Immature natural killer cell (primary cell): ENCODE data around the gene SAMD1. TPM values are rescaled to one million over a fixed set of nuclear protein-coding genes. Genes with fewer than 3 reads are reported as not detected.

Source experiments
- DNase-seq, 3 donors: peaks; one replicate each; pipeline ENCODE4 v3.0.0; 2022; ENCODE audit warnings: mixed read lengths in 1 of 3
- H3K27ac Mint-ChIP-seq, 6 donors: one replicate each; pipeline ENCODE4 v1.8.0; 2020; ENCODE audit warnings: mixed read lengths in 6 of 6, mild to moderate bottlenecking in 5 of 6, inconsistent platforms in 4 of 6, moderate library complexity in 3 of 6
- H3K27me3 Mint-ChIP-seq, 3 donors: one replicate each; pipeline ENCODE4 v1.8.0; 2020 to 2021; ENCODE audit warnings: low read depth in 3 of 3, mild to moderate bottlenecking in 3 of 3, mixed read lengths in 3 of 3, moderate library complexity in 3 of 3, inconsistent platforms in 1 of 3
- H3K36me3 Mint-ChIP-seq, 3 donors: one replicate each; pipeline ENCODE4 v1.8.0; 2020; ENCODE audit warnings: mixed read lengths in 3 of 3, inconsistent platforms in 2 of 3, mild to moderate bottlenecking in 2 of 3
- H3K4me1 Mint-ChIP-seq, 2 donors: one replicate each; pipeline ENCODE4 v1.8.0; 2020; ENCODE audit warnings: inconsistent platforms in 2 of 2, mild to moderate bottlenecking in 2 of 2, mixed read lengths in 2 of 2, moderate library complexity in 1 of 2
- H3K4me3 Mint-ChIP-seq, 5 donors: one replicate each; pipeline ENCODE4 v1.8.0; 2020; ENCODE audit warnings: mild to moderate bottlenecking in 5 of 5, mixed read lengths in 5 of 5, inconsistent platforms in 3 of 5, moderate library complexity in 3 of 5
- H3K9me3 Mint-ChIP-seq, 6 donors: one replicate each; pipeline ENCODE4 v1.8.0; 2020; ENCODE audit warnings: mild to moderate bottlenecking in 6 of 6, mixed read lengths in 6 of 6, inconsistent platforms in 4 of 6, moderate library complexity in 3 of 6
- polyA plus RNA-seq, 3 donors: library from polyadenylated mRNA; unstranded; fragments of 300-500 nt; fragmentation: Illumina TruSeq; gene quantifications; one replicate each; pipeline ENCODE4 v1.2.3, GENCODE V29; 2021

Gene SAMD1
- polyA plus RNA-seq, 3 donors from 2014 or later = 1.6 to 3.1 TPM; not detected in 1

GRCh38 chr19:14118165-14119051 is 27.9 kb upstream of the SAMD1 start:
- Mint-ChIP-seq H3K27me3 (peaks cover 5 to 9% (median 7%) of the 10 kb centered on the region in 3 donors), H3K36me3 (no peaks in the 10 kb centered on the region), H3K9me3 (peaks cover 0 to 1% (median 0%) of the 10 kb centered on the region in 6 donors), H3K4me3 (peak overlapping the region; percentile 94 to 98 (median 96)), H3K27ac (peak overlapping the region; percentile 97 to 100 (median 100)), H3K4me1 (peaks cover 29 to 31% of the 10 kb centered on the region in 2 donors)
- DNase-seq = peak; percentile 64 to 71 (median 69)

GRCh38 chr19:14117668-14118164 is 27.2 kb upstream of the SAMD1 start, which contains the start of gene PRKACA:
TSS of gene PRKACA (minus strand) at chr19:14117762. CDS start at chr19:14117547, 215 bp downstream.
- no peaks in the 10 kb centered on the region for H3K36me3 Mint-ChIP-seq
- H3K27ac Mint-ChIP-seq = peak within 1 kb of the TSS; percentile 97 to 100 (median 100)
- peaks cover 5 to 9% (median 7%) of the 10 kb centered on the region in 3 donors for H3K27me3 Mint-ChIP-seq
- DNase-seq = peak; percentile 99
- H3K4me3 Mint-ChIP-seq = peak within 1 kb of the TSS; percentile 94 to 98 (median 96)
- peaks cover 0 to 1% (median 0%) of the 10 kb centered on the region in 6 donors for H3K9me3 Mint-ChIP-seq
- H3K4me1 Mint-ChIP-seq = peaks cover 29 to 32% of the 10 kb centered on the region in 2 donors

- Mint-ChIP-seq H3K9me3 (peaks cover 0 to 1% (median 0%) of the 10 kb centered on the region in 6 donors), H3K27me3 (peaks cover 5 to 9% (median 7%) of the 10 kb centered on the region in 3 donors), H3K27ac (peak overlapping the region in 5 of 6 donors; percentile 77 to 91 (median 84)), H3K4me3 (peak overlapping the region; percentile 74 to 92 (median 88)), H3K36me3 (no peaks in the 10 kb centered on the region), H3K4me1 (peaks cover 29 to 32% of the 10 kb centered on the region in 2 donors)
- peak in 1 of 3 donors; percentile 14 for DNase-seq
Measured at GRCh38 chr19:14116918-14117578, 26.5 kb upstream of the SAMD1 start.

- H3K9me3 Mint-ChIP-seq = peaks cover 0 to 1% (median 0%) of the 10 kb centered on the region in 6 donors
- H3K4me1 Mint-ChIP-seq = peaks cover 29 to 32% of the 10 kb centered on the region in 2 donors
- peaks cover 5 to 9% (median 7%) of the 10 kb centered on the region in 3 donors for H3K27me3 Mint-ChIP-seq
- peak overlapping the region; percentile 22 to 91 (median 78) for H3K27ac Mint-ChIP-seq
- DNase-seq = no peak
- peak overlapping the region; percentile 74 to 92 (median 88) for H3K4me3 Mint-ChIP-seq
- H3K36me3 Mint-ChIP-seq = no peaks in the 10 kb centered on the region
Measured at GRCh38 chr19:14116525-14116917, 26.0 kb upstream of the SAMD1 start.

- peaks cover 29 to 32% of the 10 kb centered on the region in 2 donors for H3K4me1 Mint-ChIP-seq
- no peaks in the 10 kb centered on the region for H3K36me3 Mint-ChIP-seq
Measured at GRCh38 chr19:14115756-14116155, 25.2 kb upstream of the SAMD1 start.

GRCh38 chr19:14114854-14115253 is 24.3 kb upstream of the SAMD1 start:
- H3K9me3 Mint-ChIP-seq = peaks cover 0 to 1% (median 0%) of the 10 kb centered on the region in 6 donors
- H3K4me1 Mint-ChIP-seq = peaks cover 29 to 32% of the 10 kb centered on the region in 2 donors
- H3K36me3 Mint-ChIP-seq = no peaks in the 10 kb centered on the region
- H3K27ac Mint-ChIP-seq = peak overlapping the region in 1 of 6 donors; percentile 40
- peaks cover 5 to 9% (median 7%) of the 10 kb centered on the region in 3 donors for H3K27me3 Mint-ChIP-seq
- peak overlapping the region in 2 of 5 donors; percentile 33 to 35 for H3K4me3 Mint-ChIP-seq
- peak; percentile 40 to 43 (median 42) for DNase-seq

More at GRCh38 chr19:14115756-14116155, 25.2 kb upstream of the SAMD1 start:
- DNase-seq = no peak
- peaks cover 0 to 1% (median 0%) of the 10 kb centered on the region in 6 donors for H3K9me3 Mint-ChIP-seq
- H3K27me3 Mint-ChIP-seq = peaks cover 5 to 9% (median 7%) of the 10 kb centered on the region in 3 donors
- H3K4me3 Mint-ChIP-seq = peak overlapping the region; percentile 74 to 92 (median 88)
- peak overlapping the region in 3 of 6 donors; percentile 24 to 77 (median 34) for H3K27ac Mint-ChIP-seq

DNA sequence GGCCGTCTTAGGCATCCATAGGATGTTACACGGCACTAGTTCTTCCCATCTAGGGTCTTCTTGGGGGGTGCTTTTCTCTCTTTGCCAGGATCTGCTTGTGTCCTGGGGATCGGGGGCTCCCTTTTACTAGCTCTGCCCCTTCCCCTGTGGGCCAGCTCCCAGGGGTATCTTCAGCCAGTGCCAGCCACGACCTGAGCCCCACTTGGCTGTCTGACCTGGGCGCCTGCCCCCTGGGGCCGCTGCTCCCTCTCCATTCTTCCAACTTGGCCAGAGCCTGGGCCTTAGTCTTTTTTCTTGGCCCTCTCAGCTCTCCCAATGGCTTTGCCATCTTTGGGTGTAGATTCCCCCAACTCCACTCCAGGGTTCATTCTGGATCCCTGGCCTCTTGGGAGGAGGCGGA is 23.9 kb upstream of the SAMD1 start:
- H3K36me3 Mint-ChIP-seq = no peaks in the 10 kb centered on the region
- H3K27me3 Mint-ChIP-seq = peaks cover 5 to 9% (median 7%) of the 10 kb centered on the region in 3 donors
- H3K4me1 Mint-ChIP-seq = peaks cover 29 to 32% of the 10 kb centered on the region in 2 donors
- DNase-seq = no peak
- no peak overlapping the region for H3K4me3 Mint-ChIP-seq
- peaks cover 0 to 1% (median 0%) of the 10 kb centered on the region in 6 donors for H3K9me3 Mint-ChIP-seq
- H3K27ac Mint-ChIP-seq = peak overlapping the region in 1 of 6 donors; percentile 40

GRCh38 chr19:14113762-14114414 is 23.3 kb upstream of the SAMD1 start:
- Mint-ChIP-seq H3K9me3 (peaks cover 0 to 1% (median 0%) of the 10 kb centered on the region in 6 donors), H3K4me1 (peaks cover 23 to 28% of the 10 kb centered on the region in 2 donors), H3K27me3 (peaks cover 5 to 9% (median 7%) of the 10 kb centered on the region in 3 donors), H3K4me3 (no peak overlapping the region), H3K27ac (peak overlapping the region in 1 of 6 donors; percentile 40), H3K36me3 (no peaks in the 10 kb centered on the region)
- peak; percentile 21 to 32 (median 27) for DNase-seq

DNA sequence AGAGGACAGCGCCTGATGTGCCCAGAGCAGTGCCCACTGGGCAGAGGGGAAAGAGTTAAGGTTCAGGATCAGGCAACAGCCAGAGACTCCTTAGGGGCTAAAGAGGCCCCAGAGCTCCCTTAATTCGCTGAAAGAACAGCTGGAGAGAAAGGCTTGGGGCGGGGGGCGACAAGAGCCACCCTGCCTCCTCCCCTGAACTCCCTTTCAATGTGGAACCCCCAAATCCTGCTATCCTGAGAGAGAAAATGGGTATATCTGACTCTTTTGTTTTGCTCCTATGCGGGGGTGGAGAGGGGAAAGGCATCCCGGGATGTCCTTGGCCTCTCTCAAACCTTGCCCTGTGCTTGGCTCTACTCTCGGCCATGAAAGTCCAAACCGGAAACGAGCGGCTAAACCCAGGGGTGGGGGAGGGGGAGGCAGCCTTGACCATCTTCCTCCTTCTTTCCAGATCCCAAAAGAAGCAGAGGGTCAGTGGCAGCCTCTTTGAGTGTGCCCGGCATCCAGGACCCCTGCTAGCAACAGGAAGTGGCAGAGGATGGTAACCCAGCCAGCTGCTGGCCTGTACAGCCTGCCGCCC is 22.3 kb upstream of the SAMD1 start:
- DNase-seq = no peak
- no peak overlapping the region for H3K4me3 Mint-ChIP-seq
- no peak overlapping the region for H3K27ac Mint-ChIP-seq
- no peaks in the 10 kb centered on the region for H3K36me3 Mint-ChIP-seq
- peaks cover 17 to 23% of the 10 kb centered on the region in 2 donors for H3K4me1 Mint-ChIP-seq
- H3K9me3 Mint-ChIP-seq = peaks cover 0 to 1% (median 0%) of the 10 kb centered on the region in 6 donors
- H3K27me3 Mint-ChIP-seq = peaks cover 3 to 6% (median 4%) of the 10 kb centered on the region in 3 donors

DNA sequence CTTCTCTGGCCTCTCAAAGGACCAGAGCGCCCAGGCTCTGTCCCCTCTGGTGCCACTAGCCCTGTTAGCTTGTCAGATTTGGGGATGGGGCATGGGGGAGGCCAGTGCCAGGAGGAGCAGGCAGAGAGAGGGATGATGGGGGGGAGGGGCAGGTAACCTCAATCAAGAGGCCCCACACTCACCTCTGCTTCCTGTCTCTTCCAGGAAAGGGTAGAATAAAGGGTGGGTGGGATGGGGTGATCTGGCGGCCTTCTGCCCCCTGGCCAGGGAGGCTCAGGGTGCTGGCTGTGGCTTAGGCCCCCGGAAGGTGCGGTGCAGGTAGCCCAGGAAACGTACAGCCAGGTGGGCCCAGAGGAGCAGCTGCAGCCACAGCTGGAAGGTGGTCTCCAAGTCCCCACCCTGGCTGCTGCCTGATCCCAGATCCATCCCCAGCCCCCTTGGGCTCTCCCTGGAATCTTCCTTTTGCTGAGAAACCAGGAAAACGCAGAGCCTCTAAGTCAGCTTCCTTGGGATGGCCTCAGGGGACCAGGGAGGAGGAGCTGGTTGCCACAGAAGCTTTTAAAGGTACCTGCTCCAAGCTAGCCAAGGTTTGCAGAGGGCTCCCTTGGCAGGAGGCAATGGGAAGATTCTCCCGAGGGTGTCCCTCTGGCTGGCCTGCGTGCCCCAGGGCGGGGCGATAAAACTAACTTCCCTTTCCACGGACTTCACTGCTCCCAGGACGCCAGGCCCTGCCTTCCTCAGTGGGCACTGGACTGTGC is 21.7 kb upstream of the SAMD1 start:
- Mint-ChIP-seq H3K36me3 (no peaks in the 10 kb centered on the region), H3K9me3 (peaks cover 0 to 1% (median 0%) of the 10 kb centered on the region in 6 donors), H3K4me3 (no peak overlapping the region), H3K4me1 (peaks cover 17 to 21% of the 10 kb centered on the region in 2 donors), H3K27ac (no peak overlapping the region), H3K27me3 (peaks cover 0 to 2% (median 2%) of the 10 kb centered on the region in 3 donors)
- no peak for DNase-seq

DNA sequence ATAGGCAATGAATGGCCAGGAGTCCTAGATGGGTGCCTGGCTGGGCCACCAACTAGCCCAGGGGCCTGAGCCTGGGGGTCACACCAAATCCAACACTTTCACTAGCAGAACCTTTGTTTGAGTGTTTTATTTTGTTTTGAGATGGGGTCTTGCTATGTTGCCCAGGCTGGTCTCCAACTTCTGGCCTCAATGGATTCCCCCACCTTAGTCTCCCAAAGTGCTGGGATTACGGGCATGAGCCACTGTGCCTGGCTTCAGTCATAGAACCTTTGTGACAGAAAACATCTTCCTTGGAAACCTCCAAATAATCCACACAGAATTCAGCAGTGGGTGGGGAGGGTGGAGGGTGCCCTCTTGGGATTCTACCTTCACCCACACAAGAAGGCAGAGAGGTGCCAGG is 20.9 kb upstream of the SAMD1 start:
- Mint-ChIP-seq H3K36me3 (no peaks in the 10 kb centered on the region), H3K27me3 (peaks cover 0 to 2% (median 1%) of the 10 kb centered on the region in 3 donors), H3K4me3 (no peak overlapping the region), H3K9me3 (peaks cover 0 to 1% (median 0%) of the 10 kb centered on the region in 6 donors), H3K4me1 (peaks cover 12 to 15% of the 10 kb centered on the region in 2 donors), H3K27ac (no peak overlapping the region)
- no peak for DNase-seq

- Mint-ChIP-seq H3K4me1 (peaks cover 3 to 9% of the 10 kb centered on the region in 2 donors), H3K4me3 (no peak overlapping the region), H3K27ac (peak overlapping the region in 1 of 6 donors; percentile 50), H3K36me3 (peaks cover 0 to 3% (median 0%) of the 10 kb centered on the region in 3 donors), H3K9me3 (peaks cover 0 to 1% (median 0%) of the 10 kb centered on the region in 6 donors), H3K27me3 (peaks cover 0 to 2% (median 0%) of the 10 kb centered on the region in 3 donors)
- no peak for DNase-seq
Measured at GRCh38 chr19:14110650-14111049, 20.1 kb upstream of the SAMD1 start.
